B cell (primary cell): ENCODE results near the gene SMYD2. TPM values are rescaled to one million over a fixed set of nuclear protein-coding genes. Genes with fewer than 3 reads are reported as not detected.

Experiments
- ATAC-seq: fragments of 200-7000 bp; cut with Tn5 transposase; one replicate; pipeline ENCODE4 v1.10.0; 2021; ENCODE audit warnings: low read depth, mild to moderate bottlenecking, moderate number of reproducible peaks, moderate library complexity
- CTCF ChIA-PET: fragments of 350-600 bp; sonication (Branson Sonifier 250); formaldehyde crosslinking; loops from one replicate; lab custom pipeline; 2021; ENCODE audit warnings: antibody characterized with exemption, inconsistent platforms; lab: Charles Lee
- POLR2A ChIA-PET: fragments of 350-600 bp; sonication (Branson Sonifier 250); formaldehyde crosslinking; loops from one replicate; lab custom pipeline; 2021; ENCODE audit warnings: antibody characterized with exemption; lab: Charles Lee
- DNase-seq: peaks from one replicate; pipeline ENCODE4 v3.0.0; 2013
- H2AFZ ChIP-seq: 2 replicates; pipeline ENCODE4 v1.6.1; 2012; ENCODE audit warnings: mild to moderate bottlenecking, low read depth, low read length; ENCODE audit not compliant: insufficient read depth, poor library complexity, severe bottlenecking
- H3K27ac ChIP-seq, 2 donors: 1 replicate in 1 of 2; 2 replicates in 1 of 2; pipeline ENCODE4 v1.5.1; 2012 to 2013; ENCODE audit warnings: low read length in 2 of 2, mild to moderate bottlenecking in 2 of 2, moderate library complexity in 1 of 2
- H3K27me3 ChIP-seq, 4 experiments: fragments of 200-600 bp in 1 of 4; sonication (generic) in 1 of 4; replicated peaks in 1 of 4; 1 replicate in 2 of 4; 2 replicates in 2 of 4; pipeline versions ENCODE4 v1.6.1 to v1.7.0; 2013 to 2016; ENCODE audit warnings: low read length in 3 of 4, mild to moderate bottlenecking in 2 of 4, mixed read lengths in 1 of 4, moderate library complexity in 1 of 4; ENCODE audit not compliant: insufficient read depth in 4 of 4, control insufficient read depth in 3 of 4; ENCODE audit errors: control extremely low read depth in 1 of 4
- H3K36me3 ChIP-seq, 2 experiments: replicated peaks in 1 of 2; 1 replicate in 1 of 2; 2 replicates in 1 of 2; pipeline versions ENCODE4 v1.6.1 to v1.7.1; 2013; ENCODE audit warnings: low read length in 1 of 2; ENCODE audit not compliant: insufficient read depth in 2 of 2, control insufficient read depth in 1 of 2; ENCODE audit errors: control extremely low read depth in 1 of 2, extremely low read depth in 1 of 2
- H3K4me1 ChIP-seq, 2 donors: fragments of 200-600 bp in 1 of 2; sonication (generic) in 1 of 2; 1 replicate in 1 of 2; 2 replicates in 1 of 2; pipeline versions ENCODE4 v1.5.1 to v1.6.1; 2013 to 2017; ENCODE audit warnings: low read length in 2 of 2; ENCODE audit not compliant: control insufficient read depth in 2 of 2, insufficient read depth in 2 of 2
- H3K4me2 ChIP-seq: replicated peaks from 2 replicates; pipeline ENCODE3; 2012; ENCODE audit warnings: mild to moderate bottlenecking, low read depth, low read length; ENCODE audit not compliant: poor library complexity, severe bottlenecking
- H3K4me3 ChIP-seq, 5 experiments: fragments of 200-600 bp in 1 of 5; sonication (generic) in 1 of 5; 1 replicate in 3 of 5; 2 replicates in 2 of 5; pipeline versions ENCODE4 v1.5.1 to v1.7.0; 2011 to 2016; ENCODE audit warnings: low read length in 4 of 5, mild to moderate bottlenecking in 4 of 5, low read depth in 2 of 5, control low read depth in 1 of 5, moderate library complexity in 1 of 5; ENCODE audit not compliant: insufficient read depth in 1 of 5; ENCODE audit errors: control extremely low read depth in 1 of 5, extremely low read depth in 1 of 5
- H3K79me2 ChIP-seq: fragments of 200-600 bp; sonication (generic); one replicate; pipeline ENCODE4 v1.6.0; 2016; ENCODE audit warnings: low read length; ENCODE audit not compliant: control insufficient read depth, insufficient read depth
- H3K9ac ChIP-seq: fragments of 200-600 bp; sonication (generic); 2 replicates; pipeline ENCODE4 v1.6.1; 2017; ENCODE audit warnings: mild to moderate bottlenecking, low read length, moderate library complexity
- H3K9me3 ChIP-seq, 3 donors: one replicate each; pipeline versions ENCODE4 v1.6.1 to v1.7.1; 2013; ENCODE audit warnings: low read length in 2 of 3; ENCODE audit not compliant: control insufficient read depth in 2 of 3, insufficient read depth in 1 of 3; ENCODE audit errors: control extremely low read depth in 1 of 3
- H4K20me1 ChIP-seq: 2 replicates; pipeline ENCODE4 v1.6.0; 2012; ENCODE audit warnings: mild to moderate bottlenecking, low read length; ENCODE audit not compliant: insufficient read depth, control insufficient read depth, poor library complexity, severe bottlenecking
- H3K27ac Mint-ChIP-seq: one replicate; pipeline ENCODE4 v1.8.0; 2021; ENCODE audit warnings: mixed read lengths
- H3K27me3 Mint-ChIP-seq: one replicate; pipeline ENCODE4 v1.8.0; 2021; ENCODE audit warnings: mixed read lengths
- H3K4me1 Mint-ChIP-seq: one replicate; pipeline ENCODE4 v1.8.0; 2021; ENCODE audit warnings: mixed read lengths
- H3K4me3 Mint-ChIP-seq: one replicate; pipeline ENCODE4 v1.8.0; 2021; ENCODE audit warnings: mixed read lengths
- H3K9me3 Mint-ChIP-seq: one replicate; pipeline ENCODE4 v1.8.0; 2022; ENCODE audit warnings: mixed read lengths; ENCODE audit not compliant: insufficient read depth
- CTCF ChIP-seq: fragments of 200-600 bp; IDR thresholded peaks from one replicate; pipeline ENCODE4 v1.8.0; 2022; ENCODE audit warnings: antibody characterized with exemption, mild to moderate bottlenecking
- EZH2 ChIP-seq: IDR thresholded peaks from 2 replicates; pipeline ENCODE4 v1.6.1; 2012; ENCODE audit warnings: borderline replicate concordance, low read depth, mild to moderate bottlenecking, moderate library complexity, low read length; ENCODE audit not compliant: insufficient read depth, poor library complexity, severe bottlenecking
- WGBS: methylation state at CpG from one replicate; pipeline ENCODE4 v1.1.5; 2013; ENCODE audit warnings: missing lambda C conversion rate; ENCODE audit not compliant: insufficient coverage; 5-methylcytosine and 5-hydroxymethylcytosine counted together
- intact Hi-C: fragments of 100-400 bp; cut with micrococcal nuclease; formaldehyde crosslinking; loops from one replicate; pipeline ENCODE4 v1.10.0; 2022
- polyA plus RNA-seq: library from polyadenylated mRNA; depleted of rRNA; stranded (reverse); fragments of >200 nt; gene quantifications from 2 replicates; pipeline ENCODE4 v1.2.3, GENCODE V29; 2012
- total RNA-seq, 2 donors: library from RNA; stranded (reverse); fragments of 120-200 nt in 1 of 2; gene quantifications; 1 replicate in 1 of 2; 2 replicates in 1 of 2; pipeline versions ENCODE4 v1.2.3 to v1.2.4, GENCODE V29; 2013 to 2022

The SMYD2 gene
- total and polyA plus RNA-seq, 2 donors (not counting 1 experiment from before 2014, with no cell fraction given): 21.2 to 29.1 TPM

GRCh38 chr1:214282630-214283242 lies 1.8 kb downstream of the SMYD2 start:
- H3K36me3 ChIP-seq: no peaks in the 10 kb centered on the region
- no peak overlapping the region for H3K4me3 ChIP-seq
- no peaks in the 10 kb centered on the region for H3K27me3 Mint-ChIP-seq
- ChIA-PET CTCF (interaction anchor here (1.1 to 1.5 kb wide), 3 partner anchors 31 to 50 kb away, joined by 4 to 5 read pairs (median 4); no protein-coding TSS in a partner anchor), POLR2A (interaction anchor here (0.6 kb wide), 1 partner anchor 9 kb away, joined by 3 read pairs; no protein-coding TSS in a partner anchor)
- H3K4me3 Mint-ChIP-seq: peak overlapping the region; percentile 89
- peak overlapping the region; percentile 99 for H3K4me2 ChIP-seq
- H2AFZ ChIP-seq: no peak overlapping the region
- TF ChIP-seq CTCF (no peak), EZH2 (no peak)
- no peak overlapping the region for H3K27ac Mint-ChIP-seq
- no peaks in the 10 kb centered on the region for H3K27me3 ChIP-seq
- DNase-seq (no peak), ATAC-seq (no peak)
- peaks cover 29% of the 10 kb centered on the region for H3K4me1 Mint-ChIP-seq
- peaks cover 17 to 28% of the 10 kb centered on the region in 2 donors for H3K4me1 ChIP-seq
- H3K9me3 ChIP-seq: no peaks in the 10 kb centered on the region
- H4K20me1 ChIP-seq: peaks cover 29% of the 10 kb centered on the region
- H3K79me2 ChIP-seq: peaks cover 50% of the 10 kb centered on the region
- H3K9me3 Mint-ChIP-seq: no peaks in the 10 kb centered on the region
- intact Hi-C loops: loop anchor here (5.0 kb wide), 2 partner anchors 45 to 1425 kb away; partner anchors contain the start of gene FLVCR1
- H3K9ac ChIP-seq: no peak overlapping the region
- no peak overlapping the region for H3K27ac ChIP-seq
- WGBS: 95% methylated on average over 7 of the region's 9 CpGs
